GM23338 (cell line): Measurements from ENCODE around the gene CAMTA1. TPM values are rescaled to one million over a fixed set of nuclear protein-coding genes. Genes with fewer than 3 reads are reported as not detected.

Experiments used
- ATAC-seq: fragments of 200-7000 bp; cut with Tn5 transposase; 3 replicates; pipeline ENCODE4 v1.9.1; 2020
- DNase-seq: peaks from one replicate; pipeline ENCODE4 v3.0.0-alpha.2; 2015; ENCODE audit warnings: low spot score
- H2AFZ ChIP-seq: fragments of 200-600 bp; sonication (generic); 2 replicates; pipeline ENCODE4 v1.8.0; 2016; ENCODE audit warnings: antibody characterized with exemption, mild to moderate bottlenecking, moderate library complexity
- H3F3A ChIP-seq: fragments of 200-600 bp; sonication (generic); replicated peaks from 2 replicates; pipeline ENCODE4 v1.8.0; 2017; ENCODE audit warnings: antibody characterized with exemption, mixed run types, low read depth
- H3K27ac ChIP-seq: fragments of 200-600 bp; sonication (generic); 2 replicates; pipeline ENCODE4 v1.6.1; 2016; ENCODE audit warnings: low read depth
- H3K27me3 ChIP-seq: fragments of 200-600 bp; sonication (generic); 2 replicates; pipeline ENCODE4 v1.8.0; 2016; ENCODE audit warnings: mild to moderate bottlenecking, mixed run types, moderate library complexity; ENCODE audit not compliant: insufficient read depth
- H3K36me3 ChIP-seq: fragments of 200-600 bp; sonication (generic); 2 replicates; pipeline ENCODE4 v1.8.0; 2016; ENCODE audit warnings: mild to moderate bottlenecking; ENCODE audit not compliant: insufficient read depth
- H3K4me1 ChIP-seq: fragments of 200-600 bp; sonication (generic); 2 replicates; pipeline ENCODE4 v1.8.0; 2016; ENCODE audit warnings: mild to moderate bottlenecking, moderate library complexity; ENCODE audit not compliant: insufficient read depth
- H3K4me2 ChIP-seq: fragments of 200-600 bp; sonication (generic); 2 replicates; pipeline ENCODE4 v1.7.1; 2017; ENCODE audit warnings: mixed run types
- H3K4me3 ChIP-seq: fragments of 200-600 bp; sonication (generic); 2 replicates; pipeline ENCODE4 v1.6.1; 2016; ENCODE audit warnings: mixed run types
- H3K79me2 ChIP-seq: fragments of 200-600 bp; sonication (generic); replicated peaks from 2 replicates; pipeline ENCODE4 v1.8.0; 2017; ENCODE audit warnings: mild to moderate bottlenecking; ENCODE audit not compliant: insufficient read depth
- H3K9me2 ChIP-seq: fragments of 200-600 bp; sonication (generic); 2 replicates; pipeline ENCODE4 v1.8.0; 2017; ENCODE audit not compliant: insufficient read depth
- H4K20me1 ChIP-seq: fragments of 200-600 bp; sonication (generic); replicated peaks from 2 replicates; pipeline ENCODE4 v1.8.0; 2017; ENCODE audit warnings: mild to moderate bottlenecking; ENCODE audit not compliant: insufficient read depth
- H3K27ac Mint-ChIP-seq: 2 replicates; pipeline ENCODE4 v1.8.0; 2020; ENCODE audit warnings: inconsistent platforms, mild to moderate bottlenecking, moderate library complexity, mixed read lengths
- H3K27me3 Mint-ChIP-seq: 3 replicates; pipeline ENCODE4 v1.8.0; 2022; ENCODE audit warnings: low read depth, mild to moderate bottlenecking, moderate library complexity, mixed read lengths, inconsistent platforms; ENCODE audit not compliant: insufficient read depth, poor library complexity
- H3K36me3 Mint-ChIP-seq: 3 replicates; pipeline ENCODE4 v1.8.0; 2021; ENCODE audit warnings: low read depth, mild to moderate bottlenecking, inconsistent platforms, moderate library complexity, mixed read lengths
- H3K4me1 Mint-ChIP-seq: 3 replicates; pipeline ENCODE4 v1.8.0; 2020; ENCODE audit warnings: mild to moderate bottlenecking, inconsistent platforms, mixed read lengths
- H3K4me3 Mint-ChIP-seq: 3 replicates; pipeline ENCODE4 v1.8.0; 2021; ENCODE audit warnings: moderate library complexity, mild to moderate bottlenecking, inconsistent platforms, mixed read lengths
- H3K9me3 Mint-ChIP-seq: 3 replicates; pipeline ENCODE4 v1.8.0; 2020; ENCODE audit warnings: moderate library complexity, mild to moderate bottlenecking, inconsistent platforms, mixed read lengths
- CTCF ChIP-seq, 2 experiments: fragments of 200-600 bp in 1 of 2; sonication (generic) in 1 of 2; conservative IDR thresholded peaks; 2 replicates each; pipeline versions ENCODE4 v1.5.1 to v1.6.1; 2016 to 2017; ENCODE audit warnings: antibody characterized with exemption in 2 of 2, low read depth in 2 of 2, mild to moderate bottlenecking in 2 of 2, moderate library complexity in 1 of 2
- ETS1 ChIP-seq: IDR thresholded peaks from 2 replicates; pipeline ENCODE4 v1.6.1; 2016; ENCODE audit warnings: antibody characterized with exemption
- ZNF462 ChIP-seq: fragments of 250-450 bp; sonication (Bioruptor Pico); IDR thresholded peaks from 2 replicates; pipeline ENCODE4 v1.5.0; 2020; ENCODE audit warnings: mild to moderate bottlenecking, moderate library complexity
- polyA plus RNA-seq: library from polyadenylated mRNA; unstranded; fragments of >200 nt; fragmentation: Nextera tagmentation; extraction: Ambion mirVana; gene quantifications from 2 replicates; pipeline ENCODE4 v1.2.1, GENCODE V29; 2016
- total RNA-seq: library from RNA; depleted of rRNA; stranded (reverse); fragments of >200 nt; shearing (Covaris generic); gene quantifications from 2 replicates; pipeline ENCODE4 v1.2.3, GENCODE V29; 2014

CAMTA1 gene
- total and polyA plus RNA-seq, 2 experiments from 2014 or later = 115 to 519 TPM

- no peak for TF ChIP-seq ZNF462 (CRISPR knock-in tag)
- TF ChIP-seq CTCF (conservative IDR thresholded peaks at IDR 0.05; ENCODE audit: low read depth in 2 of 2) = no peak
Measured at GRCh38 chr1:7014640-7014930, 229.3 kb downstream of the CAMTA1 start (continued).

- no peaks in the 10 kb centered on the region for H3K36me3 ChIP-seq
- ATAC-seq (no peak), DNase-seq (no peak)
- H3K9me2 ChIP-seq = no peaks in the 10 kb centered on the region
- H3K27ac Mint-ChIP-seq = no peak overlapping the region
- no peak overlapping the region for H3K27ac ChIP-seq
- H2AFZ ChIP-seq = no peak overlapping the region
- H4K20me1 ChIP-seq = no peaks in the 10 kb centered on the region
- H3F3A ChIP-seq = no peaks in the 10 kb centered on the region
- no peaks in the 10 kb centered on the region for H3K4me1 ChIP-seq
- no peaks in the 10 kb centered on the region; the same call in 2 of the 3 replicates for H3K36me3 Mint-ChIP-seq
- H3K4me2 ChIP-seq = no peak overlapping the region
- no peak overlapping the region for H3K4me3 Mint-ChIP-seq
- peaks cover 4% of the 10 kb centered on the region for H3K27me3 Mint-ChIP-seq
- no peaks in the 10 kb centered on the region for H3K27me3 ChIP-seq
- no peaks in the 10 kb centered on the region for H3K79me2 ChIP-seq
- H3K4me3 ChIP-seq = no peak overlapping the region
- H3K4me1 Mint-ChIP-seq = peaks cover 2% of the 10 kb centered on the region; the same call in 1 of the 3 replicates
- H3K9me3 Mint-ChIP-seq = no peaks in the 10 kb centered on the region
- TF ChIP-seq ETS1 (no peak), ZNF462 (CRISPR knock-in tag) (no peak), CTCF (conservative IDR thresholded peaks at IDR 0.05; ENCODE audit: low read depth in 2 of 2) (no peak)
Measured at GRCh38 chr1:7015022-7015421, 229.8 kb downstream of the CAMTA1 start.
